DMS114 treated with DMSO at 0.1 percent for 48 hours (cell line): ENCODE measurements around the gene HYAL2.
A peak's percentile ranks its signal among the peaks of the same experiment; 100 is the strongest.

ENCODE experiments used
- DNase-seq: peaks from one replicate; lab custom pipeline; 2025; ENCODE audit not compliant: unreplicated experiment; lab: John Stamatoyannopoulos, UW

Gene HYAL2

DNA sequence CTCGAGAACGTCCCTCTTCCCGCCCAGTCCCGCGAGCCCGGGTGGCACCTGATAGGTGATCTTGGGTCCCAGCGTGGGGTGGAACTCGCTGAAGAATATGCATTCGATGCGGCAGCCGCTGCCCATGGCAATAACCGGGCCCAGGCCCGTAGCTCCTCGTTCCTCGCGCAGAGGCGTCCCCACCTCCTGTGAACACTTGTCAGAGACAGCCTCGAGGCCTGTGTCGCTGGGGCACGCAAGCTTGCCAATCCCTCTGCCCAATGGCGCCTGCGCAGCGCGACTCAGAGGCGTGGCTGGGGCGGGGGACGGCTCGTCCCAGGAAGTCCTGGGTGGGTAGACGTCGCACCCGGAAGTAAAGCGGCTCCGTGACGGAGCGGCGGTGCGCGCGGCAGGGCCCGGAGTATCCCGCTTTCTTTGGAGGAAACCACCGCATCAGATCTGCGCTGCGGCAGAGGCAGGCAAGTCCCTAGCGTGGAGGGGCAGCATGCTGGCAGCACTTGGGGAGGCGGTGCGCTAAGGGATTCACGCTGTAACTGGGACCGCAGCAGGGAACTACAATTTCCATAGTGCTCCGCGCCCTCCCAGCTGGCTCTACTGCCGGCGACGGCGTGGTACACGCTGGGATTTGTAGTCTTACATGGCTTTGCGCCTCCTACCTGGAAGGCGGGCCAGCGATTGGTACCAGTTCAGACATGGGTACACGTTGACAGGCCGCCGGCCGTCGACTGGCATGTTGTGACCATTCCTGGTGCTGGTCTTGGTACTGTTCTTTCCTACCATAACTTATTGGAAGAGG lies 28.2 kb upstream of the HYAL2 start, which contains the start of the genes CYB561D2 and NPRL2:
CYB561D2 (plus strand) TSS at position 336 of the 796 bp plus-strand sequence. CDS start 572 bp downstream, outside the sequence.
NPRL2 (minus strand) TSS at position 249 of the 796 bp plus-strand sequence; CDS start at position 126, 123 bp downstream.
- peak; percentile 87 for DNase-seq

DNA sequence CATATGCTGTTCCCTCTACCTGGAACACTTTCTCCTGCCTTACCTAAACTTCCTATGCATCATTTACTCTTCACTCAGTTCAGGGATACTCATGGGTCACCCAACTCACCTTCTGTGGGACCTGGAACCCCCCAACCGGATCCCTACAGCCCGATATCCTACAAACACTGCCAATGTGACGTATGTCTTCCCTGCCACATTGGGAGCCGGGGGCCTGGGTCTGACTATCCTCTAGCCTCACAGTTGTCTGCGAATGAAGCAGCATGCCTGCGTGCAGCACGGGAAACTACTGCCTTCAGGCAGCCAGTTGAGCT lies 27.6 kb upstream of the HYAL2 start:
- DNase-seq: no peak

- DNase-seq: no peak
Observed at GRCh38 chr3:50347187-50347813, 24.8 kb upstream of the HYAL2 start.

DNA sequence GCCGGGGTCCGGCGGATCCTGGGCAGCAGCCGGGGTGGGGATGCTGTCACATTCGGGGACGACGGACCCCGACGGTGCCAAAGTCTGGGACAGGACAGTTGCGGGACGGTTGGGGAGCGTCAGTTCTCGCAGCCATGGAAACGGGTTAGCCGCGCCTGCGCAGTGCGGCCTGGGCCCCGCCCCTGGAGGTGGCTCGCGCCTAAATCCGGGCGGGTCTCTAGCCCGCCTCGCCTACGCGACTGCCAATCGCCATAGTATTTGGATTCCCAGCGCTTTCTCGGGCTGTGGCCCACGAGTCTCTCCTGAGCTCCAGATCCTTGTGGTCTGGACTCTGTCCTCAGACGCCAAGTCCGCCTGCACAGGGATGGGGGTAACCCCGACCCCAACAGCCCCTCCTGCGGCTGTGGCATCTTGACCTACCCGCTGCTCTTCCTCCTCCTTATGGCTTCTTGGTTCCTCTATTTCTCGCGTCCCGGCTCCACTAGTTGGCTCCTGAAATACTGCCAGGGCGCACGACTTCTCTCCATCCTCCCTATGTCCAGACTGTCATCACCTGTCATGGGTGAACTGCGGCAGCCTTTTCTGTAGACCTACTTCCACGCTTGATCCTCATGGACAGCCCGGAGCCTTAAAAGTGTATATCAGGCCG lies 23.2 kb upstream of the HYAL2 start, which contains the start of gene ZMYND10:
ZMYND10 (minus strand) TSS at position 147 of the 649 bp plus-strand sequence. CDS start 153 bp downstream, outside the sequence.
- peak; percentile 52 for DNase-seq

- no peak for DNase-seq
Observed at GRCh38 chr3:50345008-50345407, 22.5 kb upstream of the HYAL2 start.

- no peak for DNase-seq
Observed at GRCh38 chr3:50342813-50343633, 20.5 kb upstream of the HYAL2 start.

GRCh38 chr3:50341996-50342650 lies 19.6 kb upstream of the HYAL2 start:
- no peak for DNase-seq

- DNase-seq: no peak
Observed at GRCh38 chr3:50341537-50341936, 19.0 kb upstream of the HYAL2 start.

- no peak for DNase-seq
Observed at GRCh38 chr3:50340448-50341329, 18.1 kb upstream of the HYAL2 start, which contains the start of gene RASSF1. RASSF1 (minus strand) TSS chr3:50340836; CDS start chr3:50340805, 31 bp downstream.

DNA sequence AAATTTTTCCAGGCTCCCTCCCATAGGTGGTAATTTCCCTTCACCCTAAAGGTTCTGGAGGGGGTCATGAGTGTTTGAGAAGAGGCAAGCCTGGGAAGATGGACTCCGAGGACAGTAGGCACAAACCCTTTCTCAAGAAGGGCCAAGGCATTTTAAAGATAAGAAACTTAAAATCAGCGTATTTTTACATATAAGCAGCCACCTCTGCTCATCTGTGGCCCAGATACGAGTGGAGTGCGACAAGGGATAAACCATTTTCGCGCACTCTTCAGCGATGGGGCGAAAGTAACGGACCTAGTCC lies 17.6 kb upstream of the HYAL2 start:
- DNase-seq: no peak

- no peak for DNase-seq
Observed at GRCh38 chr3:50339485-50340146, 17.1 kb upstream of the HYAL2 start.

- no peak for DNase-seq
Observed at GRCh38 chr3:50338965-50339364, 16.4 kb upstream of the HYAL2 start.

DNA sequence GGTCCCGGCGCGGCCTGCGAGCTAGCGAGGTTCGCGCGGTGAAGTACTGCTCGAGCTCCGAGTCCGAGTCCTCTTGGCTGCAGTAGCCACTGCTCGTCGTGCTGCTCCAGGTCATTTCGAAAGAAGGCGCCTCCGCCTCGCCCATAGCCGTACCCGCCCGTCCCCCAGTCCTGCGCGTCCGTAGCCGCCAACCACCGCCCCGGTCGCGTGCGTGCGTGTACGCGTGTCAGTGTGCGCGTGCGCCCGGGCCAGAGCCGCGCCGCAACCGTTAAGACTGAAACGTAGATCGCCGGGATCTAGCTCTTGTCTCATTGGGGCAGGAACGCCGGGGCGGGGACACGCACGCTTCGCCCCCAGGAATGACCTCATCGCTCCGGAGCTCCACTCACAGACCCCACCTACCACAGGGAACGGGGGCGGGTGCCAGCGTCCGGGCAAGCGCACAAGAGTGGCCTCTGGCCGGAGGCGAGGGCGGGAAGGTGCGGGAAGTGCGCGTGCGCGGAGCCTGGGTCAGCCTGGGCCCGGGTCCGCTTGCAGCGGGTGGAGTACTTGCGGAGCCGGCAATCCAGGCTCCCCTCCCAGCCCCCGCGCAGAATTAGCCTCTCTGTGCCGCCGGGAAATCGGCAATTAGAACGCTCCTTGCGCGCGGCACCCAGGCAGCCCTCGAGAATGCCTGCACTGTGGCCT lies 14.8 kb upstream of the HYAL2 start:
- peak; percentile 91 for DNase-seq

DNA sequence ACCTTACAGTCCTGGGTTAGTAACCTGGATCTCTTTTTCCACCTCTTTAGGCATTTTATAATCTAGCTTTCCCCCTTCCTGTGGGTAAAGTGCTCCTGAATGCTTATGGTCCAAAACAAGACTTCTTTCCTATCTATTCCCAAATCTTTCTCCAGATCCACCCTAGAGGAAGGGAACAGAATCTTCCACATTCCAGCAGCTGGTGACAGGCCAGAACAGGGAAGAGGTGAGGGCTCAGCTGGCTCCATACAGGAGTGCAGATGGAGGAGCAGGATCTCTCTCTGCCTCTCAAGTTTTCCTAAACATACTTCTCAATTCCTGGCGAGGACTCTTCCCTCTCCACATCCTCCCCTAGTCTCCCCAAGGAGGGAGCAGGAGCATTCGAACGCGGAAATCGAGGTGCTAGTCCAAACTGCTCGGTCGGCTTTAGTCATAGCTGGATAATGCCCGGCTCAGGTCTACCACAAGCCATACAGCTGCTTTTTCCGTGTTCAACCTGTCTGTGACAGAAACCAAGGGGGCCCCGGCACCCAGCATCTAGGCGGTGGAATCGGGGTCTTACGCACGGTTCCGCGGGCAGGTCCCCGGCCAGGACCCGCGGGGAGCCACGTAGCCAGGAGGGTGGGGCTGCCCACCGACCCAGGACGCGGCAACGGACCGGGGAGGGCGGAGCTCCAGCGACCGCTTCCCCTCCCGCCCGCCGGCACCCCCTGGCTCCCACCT lies 14.1 kb upstream of the HYAL2 start:
- no peak for DNase-seq

DNA sequence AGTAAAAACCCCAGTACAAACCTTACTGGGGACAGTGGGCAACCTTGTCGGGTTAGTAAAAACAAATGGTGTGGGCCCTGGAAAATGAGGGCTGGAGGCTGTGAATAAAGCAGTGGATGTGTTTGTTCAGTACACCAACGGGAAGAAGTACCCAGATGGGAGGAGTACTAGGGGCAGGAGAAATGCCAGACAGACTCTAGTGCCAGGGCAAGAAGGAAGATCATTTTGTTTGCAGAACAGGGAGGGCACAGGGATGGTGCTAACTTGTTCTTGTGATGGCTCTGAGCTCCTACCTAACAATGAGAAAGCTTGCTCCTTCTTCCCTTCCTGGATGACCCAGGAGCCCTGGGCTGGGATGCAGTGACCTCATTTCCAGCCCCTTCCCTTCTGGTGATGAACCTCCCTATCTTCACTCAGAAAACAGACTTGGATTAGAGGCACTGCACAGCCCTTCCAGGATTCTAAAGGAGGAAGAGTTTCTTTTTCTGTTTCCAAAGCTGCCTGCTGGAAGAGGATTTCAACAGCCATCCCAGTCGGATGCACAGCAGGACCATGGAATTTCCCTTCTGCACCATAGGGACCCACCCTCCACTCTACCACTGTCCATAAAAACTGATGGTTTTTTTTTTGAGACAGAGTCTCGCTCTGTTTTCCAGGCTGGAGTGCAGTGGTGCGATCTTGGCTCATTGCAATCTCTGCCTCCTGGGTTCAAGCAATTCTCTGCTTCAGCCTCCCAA lies 12.0 kb upstream of the HYAL2 start:
- DNase-seq: no peak

DNA sequence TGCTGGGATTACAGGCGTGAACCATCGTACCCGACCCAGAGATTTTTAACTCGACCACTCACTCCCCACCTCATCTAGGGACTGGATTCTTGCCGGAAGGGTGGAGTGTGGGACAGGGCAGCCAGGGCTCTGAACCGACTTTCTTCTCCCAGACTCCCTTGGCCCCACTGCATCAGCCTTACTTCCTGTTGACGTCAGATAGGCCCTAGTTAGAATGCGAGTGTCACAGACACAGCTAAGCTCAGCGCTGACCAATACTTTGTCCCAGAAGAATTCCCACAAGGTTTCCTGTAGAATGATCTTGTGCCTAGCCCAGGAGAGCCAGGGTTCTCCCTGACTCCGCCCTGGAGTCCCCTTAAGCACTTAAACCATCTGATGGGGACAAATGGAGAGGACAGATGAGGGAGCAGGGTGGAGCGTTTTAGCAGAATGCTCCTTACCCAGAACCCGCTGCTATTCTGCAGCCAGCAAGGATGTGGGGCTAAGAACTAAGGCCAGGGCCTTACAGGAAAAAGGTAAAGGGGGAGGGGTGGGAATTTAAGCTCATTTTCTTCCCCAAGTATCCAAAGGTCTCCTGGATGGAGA lies 11.3 kb upstream of the HYAL2 start:
- DNase-seq: no peak
